GM20000 (cell line): Measurements from ENCODE around the gene SLC35F6.

Experiments used
- DNase-seq: peaks from one replicate; pipeline ENCODE4 v3.0.0; 2012; ENCODE audit warnings: low spot score
- TF ChIP-seq, protein P1 (sequence below): IDR thresholded peaks from 2 replicates; pipeline ENCODE4 v1.5.1; 2012; ENCODE audit warnings: mild to moderate bottlenecking, control low read depth; ENCODE audit errors: extremely low read depth, missing control alignments

Gene SLC35F6

DNA sequence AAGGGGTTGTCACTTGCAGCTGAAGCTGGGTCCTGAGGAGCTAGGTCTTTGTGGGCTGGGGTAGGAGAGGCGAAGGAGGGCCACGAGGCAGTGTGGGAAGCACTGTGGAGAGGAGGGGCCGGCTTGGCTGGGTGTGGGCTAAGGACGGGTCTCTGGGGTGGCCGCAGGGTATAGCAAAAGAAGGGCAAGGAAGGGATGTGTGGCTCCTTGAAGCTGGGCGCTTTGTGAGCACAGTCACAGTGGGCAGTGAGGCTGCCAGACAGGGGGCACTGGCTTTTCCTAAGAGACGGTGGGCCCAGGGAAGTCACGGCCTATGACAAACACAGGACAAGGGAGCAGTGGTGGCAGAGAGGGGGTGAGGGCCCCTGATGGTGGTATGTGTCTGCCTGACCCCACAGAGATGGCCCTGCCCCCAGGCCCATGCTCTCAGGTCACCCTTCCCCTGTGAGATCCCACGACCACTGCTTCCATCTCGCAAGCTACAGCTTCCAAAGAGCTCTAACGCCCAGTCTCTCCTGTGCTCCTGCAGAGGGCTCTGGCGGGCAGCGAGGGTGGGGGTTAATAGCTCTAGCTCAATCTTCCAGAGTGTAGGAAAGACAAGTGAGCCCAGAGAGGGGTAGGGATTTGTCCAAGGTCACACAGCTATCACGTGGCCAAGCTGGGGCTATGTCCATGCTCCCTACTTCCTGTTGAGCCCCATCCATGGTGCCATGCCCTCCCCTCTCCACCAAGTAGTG, 39.1 kb upstream of the SLC35F6 start:
- TF ChIP-seq, protein P1, sequence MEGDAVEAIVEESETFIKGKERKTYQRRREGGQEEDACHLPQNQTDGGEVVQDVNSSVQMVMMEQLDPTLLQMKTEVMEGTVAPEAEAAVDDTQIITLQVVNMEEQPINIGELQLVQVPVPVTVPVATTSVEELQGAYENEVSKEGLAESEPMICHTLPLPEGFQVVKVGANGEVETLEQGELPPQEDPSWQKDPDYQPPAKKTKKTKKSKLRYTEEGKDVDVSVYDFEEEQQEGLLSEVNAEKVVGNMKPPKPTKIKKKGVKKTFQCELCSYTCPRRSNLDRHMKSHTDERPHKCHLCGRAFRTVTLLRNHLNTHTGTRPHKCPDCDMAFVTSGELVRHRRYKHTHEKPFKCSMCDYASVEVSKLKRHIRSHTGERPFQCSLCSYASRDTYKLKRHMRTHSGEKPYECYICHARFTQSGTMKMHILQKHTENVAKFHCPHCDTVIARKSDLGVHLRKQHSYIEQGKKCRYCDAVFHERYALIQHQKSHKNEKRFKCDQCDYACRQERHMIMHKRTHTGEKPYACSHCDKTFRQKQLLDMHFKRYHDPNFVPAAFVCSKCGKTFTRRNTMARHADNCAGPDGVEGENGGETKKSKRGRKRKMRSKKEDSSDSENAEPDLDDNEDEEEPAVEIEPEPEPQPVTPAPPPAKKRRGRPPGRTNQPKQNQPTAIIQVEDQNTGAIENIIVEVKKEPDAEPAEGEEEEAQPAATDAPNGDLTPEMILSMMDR, result no peak
- DNase-seq, result no peak

GRCh38 chr2:26725521-26725820, 38.6 kb upstream of the SLC35F6 start:
- TF ChIP-seq, protein P1, result no peak
- DNase-seq, result no peak

- TF ChIP-seq, protein P1, result no peak
- DNase-seq, result no peak
Measured at GRCh38 chr2:26726228-26726627, 37.9 kb upstream of the SLC35F6 start.

- no peak for DNase-seq
- TF ChIP-seq, protein P1, result no peak
Measured at GRCh38 chr2:26727641-26728561, 36.2 kb upstream of the SLC35F6 start.

GRCh38 chr2:26729311-26729710, 34.8 kb upstream of the SLC35F6 start:
- DNase-seq, result no peak
- TF ChIP-seq, protein P1, result no peak

GRCh38 chr2:26730549-26731344, 33.3 kb upstream of the SLC35F6 start:
- no peak for DNase-seq
- TF ChIP-seq, protein P1, result no peak
